HepG2 (cell line): ENCODE data around the gene ARMC8. TPM values are rescaled to one million over a fixed set of nuclear protein-coding genes. Genes with fewer than 3 reads are reported as not detected.
A peak's percentile ranks its signal among the peaks of the same experiment; 100 is the strongest.

Experiments
- ATF1 ChIP-seq: IDR thresholded peaks from 2 replicates; pipeline ENCODE4 v1.6.1; 2016; ENCODE audit warnings: mild to moderate bottlenecking, control low read depth
- BRD4 ChIP-seq: sonication (generic); formaldehyde crosslinking; IDR thresholded peaks from 2 replicates; pipeline ENCODE4 v1.4.0; 2020; ENCODE audit warnings: missing genetic modification reagents
- CHCHD3 ChIP-seq: sonication (generic); formaldehyde crosslinking; IDR thresholded peaks from 2 replicates; pipeline ENCODE4 v1.8.0; 2022; ENCODE audit warnings: mild to moderate bottlenecking, missing genetic modification reagents, moderate library complexity
- GATA4 ChIP-seq: sonication (generic); IDR thresholded peaks from 2 replicates; pipeline ENCODE4 v1.6.1; 2016; ENCODE audit warnings: antibody characterized with exemption, low read depth, borderline replicate concordance
- IRX3 ChIP-seq: sonication (generic); formaldehyde crosslinking; IDR thresholded peaks from 2 replicates; pipeline ENCODE4 v1.8.1; 2023; ENCODE audit warnings: mild to moderate bottlenecking, low read depth, missing genetic modification reagents, borderline replicate concordance
- JUN ChIP-seq: sonication (generic); formaldehyde crosslinking; IDR thresholded peaks from 2 replicates; pipeline ENCODE4 v1.4.0; 2020; ENCODE audit warnings: mild to moderate bottlenecking, missing genetic modification reagents
- MAFK ChIP-seq, 2 experiments: IDR thresholded peaks in 1 of 2; conservative IDR thresholded peaks in 1 of 2; 2 replicates each; pipeline ENCODE4 v1.6.1; 2011; ENCODE audit warnings: improper control_type of control experiment in 2 of 2, low read length in 2 of 2
- MEIS2 ChIP-seq: sonication (generic); formaldehyde crosslinking; IDR thresholded peaks from 2 replicates; pipeline ENCODE4 v1.9.0; 2021; ENCODE audit warnings: mild to moderate bottlenecking, missing genetic modification reagents
- NCOA5 ChIP-seq: sonication (generic); formaldehyde crosslinking; IDR thresholded peaks from 2 replicates; pipeline ENCODE4 v1.4.0; 2020; ENCODE audit warnings: missing genetic modification reagents
- RBM39 ChIP-seq: fragments of 200-400 bp; formaldehyde crosslinking; IDR thresholded peaks from one replicate; pipeline ENCODE4 v1.6.1; 2018; ENCODE audit warnings: antibody characterized with exemption, mild to moderate bottlenecking, low read depth, low read length; ENCODE audit not compliant: poor library complexity, severe bottlenecking
- SNAPC5 ChIP-seq: sonication (generic); formaldehyde crosslinking; IDR thresholded peaks from 2 replicates; pipeline ENCODE4 v1.8.1; 2023; ENCODE audit warnings: mild to moderate bottlenecking, missing genetic modification reagents, borderline replicate concordance
- TARDBP ChIP-seq: sonication (generic); formaldehyde crosslinking; IDR thresholded peaks from 2 replicates; pipeline ENCODE4 v1.8.0; 2022; ENCODE audit warnings: mild to moderate bottlenecking, missing genetic modification reagents
- TSC22D2 ChIP-seq: sonication (generic); formaldehyde crosslinking; IDR thresholded peaks from 2 replicates; pipeline ENCODE4 v1.5.1; 2020; ENCODE audit warnings: missing genetic modification reagents, mild to moderate bottlenecking, borderline replicate concordance
- ZIK1 ChIP-seq: sonication (generic); formaldehyde crosslinking; IDR thresholded peaks from 2 replicates; pipeline ENCODE4 v1.5.0; 2020; ENCODE audit warnings: mild to moderate bottlenecking, low read depth, missing genetic modification reagents, borderline replicate concordance
- ZNF598 ChIP-seq: sonication (generic); formaldehyde crosslinking; IDR thresholded peaks from 2 replicates; pipeline ENCODE4 v1.5.1; 2020; ENCODE audit warnings: mild to moderate bottlenecking, missing genetic modification reagents, borderline replicate concordance
- polyA plus RNA-seq, 8 experiments: library from polyadenylated mRNA; depleted of rRNA in 3 of 8; stranded (reverse) in 7 of 8; unstranded in 1 of 8; fragments of >200 nt; fragmentation: Illumina TruSeq in 4 of 8; extraction: Trizol in 4 of 8; gene quantifications; 2 replicates each; pipeline versions ENCODE4 v1.2.1 to v1.2.3, GENCODE V29; 2011 to 2016; ENCODE audit warnings: low read depth in 4 of 8, missing spikeins in 1 of 8, mixed read lengths in 1 of 8; ENCODE audit not compliant: insufficient read depth in 1 of 8
- total RNA-seq, 5 experiments: library from RNA; depleted of rRNA; stranded (reverse); fragments of >200 nt; fragmentation: Illumina TruSeq; extraction: Trizol; gene quantifications; 2 replicates each; pipeline ENCODE4 v1.2.3, GENCODE V29; 2016; ENCODE audit warnings: low read depth in 1 of 5
- TF ChIP-seq, protein P1 (sequence below): sonication (generic); formaldehyde crosslinking; conservative IDR thresholded peaks from 2 replicates; pipeline ENCODE4 v1.8.0; 2022; ENCODE audit warnings: mild to moderate bottlenecking, moderate library complexity, missing genetic modification reagents
- TF ChIP-seq, protein P2 (sequence below): sonication (generic); formaldehyde crosslinking; IDR thresholded peaks from 2 replicates; pipeline ENCODE4 v1.4.0; 2020; ENCODE audit warnings: missing genetic modification reagents
- TF ChIP-seq, protein P3 (sequence below): sonication (generic); formaldehyde crosslinking; IDR thresholded peaks from 2 replicates; pipeline ENCODE4 v1.4.0; 2020; ENCODE audit warnings: mild to moderate bottlenecking, missing genetic modification reagents

Gene ARMC8
- total and polyA plus RNA-seq, 2 of the 13 experiments (the other 11 are each of a cell fraction or from before 2014, with no cell fraction given): 38.9 to 55.3 TPM

GRCh38 chr3:138187296-138188012 is at the start of gene ARMC8 (continued):
- TF ChIP-seq, protein P1, sequence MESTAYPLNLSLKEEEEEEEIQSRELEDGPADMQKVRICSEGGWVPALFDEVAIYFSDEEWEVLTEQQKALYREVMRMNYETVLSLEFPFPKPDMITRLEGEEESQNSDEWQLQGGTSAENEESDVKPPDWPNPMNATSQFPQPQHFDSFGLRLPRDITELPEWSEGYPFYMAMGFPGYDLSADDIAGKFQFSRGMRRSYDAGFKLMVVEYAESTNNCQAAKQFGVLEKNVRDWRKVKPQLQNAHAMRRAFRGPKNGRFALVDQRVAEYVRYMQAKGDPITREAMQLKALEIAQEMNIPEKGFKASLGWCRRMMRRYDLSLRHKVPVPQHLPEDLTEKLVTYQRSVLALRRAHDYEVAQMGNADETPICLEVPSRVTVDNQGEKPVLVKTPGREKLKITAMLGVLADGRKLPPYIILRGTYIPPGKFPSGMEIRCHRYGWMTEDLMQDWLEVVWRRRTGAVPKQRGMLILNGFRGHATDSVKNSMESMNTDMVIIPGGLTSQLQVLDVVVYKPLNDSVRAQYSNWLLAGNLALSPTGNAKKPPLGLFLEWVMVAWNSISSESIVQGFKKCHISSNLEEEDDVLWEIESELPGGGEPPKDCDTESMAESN (CRISPR knock-in tag): no peak; the same call in 1 of the 2 replicates
- no peak for TF ChIP-seq MEIS2 (CRISPR knock-in tag)
- TF ChIP-seq ZNF598 (CRISPR knock-in tag): no peak
- TF ChIP-seq ZIK1 (CRISPR knock-in tag): no peak
- TF ChIP-seq TSC22D2: peak; percentile 65; the same call in 1 of the 2 replicates
- TF ChIP-seq MAFK (conservative IDR thresholded peaks at IDR 0.05 in 1 of 2, IDR thresholded peaks at IDR 0.05 in 1 of 2; ENCODE audit: low read length in 2 of 2): no peak
- TF ChIP-seq, protein P2, sequence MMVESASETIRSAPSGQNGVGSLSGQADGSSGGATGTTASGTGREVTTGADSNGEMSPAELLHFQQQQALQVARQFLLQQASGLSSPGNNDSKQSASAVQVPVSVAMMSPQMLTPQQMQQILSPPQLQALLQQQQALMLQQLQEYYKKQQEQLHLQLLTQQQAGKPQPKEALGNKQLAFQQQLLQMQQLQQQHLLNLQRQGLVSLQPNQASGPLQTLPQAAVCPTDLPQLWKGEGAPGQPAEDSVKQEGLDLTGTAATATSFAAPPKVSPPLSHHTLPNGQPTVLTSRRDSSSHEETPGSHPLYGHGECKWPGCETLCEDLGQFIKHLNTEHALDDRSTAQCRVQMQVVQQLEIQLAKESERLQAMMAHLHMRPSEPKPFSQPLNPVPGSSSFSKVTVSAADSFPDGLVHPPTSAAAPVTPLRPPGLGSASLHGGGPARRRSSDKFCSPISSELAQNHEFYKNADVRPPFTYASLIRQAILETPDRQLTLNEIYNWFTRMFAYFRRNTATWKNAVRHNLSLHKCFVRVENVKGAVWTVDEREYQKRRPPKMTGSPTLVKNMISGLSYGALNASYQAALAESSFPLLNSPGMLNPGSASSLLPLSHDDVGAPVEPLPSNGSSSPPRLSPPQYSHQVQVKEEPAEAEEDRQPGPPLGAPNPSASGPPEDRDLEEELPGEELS (CRISPR knock-in tag): no peak
- TF ChIP-seq JUN: no peak
- peak; percentile 56; the same call in 1 of the 2 replicates for TF ChIP-seq BRD4 (CRISPR knock-in tag)
- TF ChIP-seq ATF1 (CRISPR knock-in tag): peak; percentile 18; the same call in 1 of the 2 replicates
- no peak; the same call in 1 of the 2 replicates for TF ChIP-seq CHCHD3 (CRISPR knock-in tag)
- peak; percentile 61; the same call in 1 of the 2 replicates for TF ChIP-seq GATA4
- TF ChIP-seq, protein P3, sequence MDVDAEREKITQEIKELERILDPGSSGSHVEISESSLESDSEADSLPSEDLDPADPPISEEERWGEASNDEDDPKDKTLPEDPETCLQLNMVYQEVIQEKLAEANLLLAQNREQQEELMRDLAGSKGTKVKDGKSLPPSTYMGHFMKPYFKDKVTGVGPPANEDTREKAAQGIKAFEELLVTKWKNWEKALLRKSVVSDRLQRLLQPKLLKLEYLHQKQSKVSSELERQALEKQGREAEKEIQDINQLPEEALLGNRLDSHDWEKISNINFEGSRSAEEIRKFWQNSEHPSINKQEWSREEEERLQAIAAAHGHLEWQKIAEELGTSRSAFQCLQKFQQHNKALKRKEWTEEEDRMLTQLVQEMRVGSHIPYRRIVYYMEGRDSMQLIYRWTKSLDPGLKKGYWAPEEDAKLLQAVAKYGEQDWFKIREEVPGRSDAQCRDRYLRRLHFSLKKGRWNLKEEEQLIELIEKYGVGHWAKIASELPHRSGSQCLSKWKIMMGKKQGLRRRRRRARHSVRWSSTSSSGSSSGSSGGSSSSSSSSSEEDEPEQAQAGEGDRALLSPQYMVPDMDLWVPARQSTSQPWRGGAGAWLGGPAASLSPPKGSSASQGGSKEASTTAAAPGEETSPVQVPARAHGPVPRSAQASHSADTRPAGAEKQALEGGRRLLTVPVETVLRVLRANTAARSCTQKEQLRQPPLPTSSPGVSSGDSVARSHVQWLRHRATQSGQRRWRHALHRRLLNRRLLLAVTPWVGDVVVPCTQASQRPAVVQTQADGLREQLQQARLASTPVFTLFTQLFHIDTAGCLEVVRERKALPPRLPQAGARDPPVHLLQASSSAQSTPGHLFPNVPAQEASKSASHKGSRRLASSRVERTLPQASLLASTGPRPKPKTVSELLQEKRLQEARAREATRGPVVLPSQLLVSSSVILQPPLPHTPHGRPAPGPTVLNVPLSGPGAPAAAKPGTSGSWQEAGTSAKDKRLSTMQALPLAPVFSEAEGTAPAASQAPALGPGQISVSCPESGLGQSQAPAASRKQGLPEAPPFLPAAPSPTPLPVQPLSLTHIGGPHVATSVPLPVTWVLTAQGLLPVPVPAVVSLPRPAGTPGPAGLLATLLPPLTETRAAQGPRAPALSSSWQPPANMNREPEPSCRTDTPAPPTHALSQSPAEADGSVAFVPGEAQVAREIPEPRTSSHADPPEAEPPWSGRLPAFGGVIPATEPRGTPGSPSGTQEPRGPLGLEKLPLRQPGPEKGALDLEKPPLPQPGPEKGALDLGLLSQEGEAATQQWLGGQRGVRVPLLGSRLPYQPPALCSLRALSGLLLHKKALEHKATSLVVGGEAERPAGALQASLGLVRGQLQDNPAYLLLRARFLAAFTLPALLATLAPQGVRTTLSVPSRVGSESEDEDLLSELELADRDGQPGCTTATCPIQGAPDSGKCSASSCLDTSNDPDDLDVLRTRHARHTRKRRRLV (CRISPR knock-in tag): no peak
- TF ChIP-seq TARDBP: peak; percentile 74
- TF ChIP-seq SNAPC5 (CRISPR knock-in tag): no peak
- peak; percentile 78 for TF ChIP-seq RBM39
- no peak for TF ChIP-seq NCOA5 (CRISPR knock-in tag)
- peak; percentile 47; the same call in 1 of the 2 replicates for TF ChIP-seq IRX3
